AML-193 (cell line): ENCODE results near the gene LRRK1.

Source experiments
- DNase-seq, 2 experiments: peaks; one replicate each; lab custom pipeline; 2025; lab: John Stamatoyannopoulos, UW

LRRK1 gene

DNA sequence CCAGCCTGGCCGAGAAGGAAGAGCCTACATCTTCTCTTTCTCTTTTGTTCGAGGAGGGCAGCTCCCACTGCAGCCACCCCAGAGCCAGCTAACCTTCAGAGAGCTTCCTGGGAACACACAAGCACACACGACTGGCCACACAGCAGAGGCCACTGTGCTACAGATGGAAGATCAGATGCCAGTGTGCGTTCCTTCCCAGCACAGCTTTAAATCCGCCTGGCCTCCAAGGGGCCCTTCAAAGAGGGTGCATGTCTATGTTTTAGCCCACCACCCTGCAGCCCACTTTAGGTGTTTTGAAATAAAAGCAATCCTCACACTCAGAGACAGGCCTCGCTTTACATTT, 27.2 kb upstream of the LRRK1 start:
- no peak for DNase-seq

DNA sequence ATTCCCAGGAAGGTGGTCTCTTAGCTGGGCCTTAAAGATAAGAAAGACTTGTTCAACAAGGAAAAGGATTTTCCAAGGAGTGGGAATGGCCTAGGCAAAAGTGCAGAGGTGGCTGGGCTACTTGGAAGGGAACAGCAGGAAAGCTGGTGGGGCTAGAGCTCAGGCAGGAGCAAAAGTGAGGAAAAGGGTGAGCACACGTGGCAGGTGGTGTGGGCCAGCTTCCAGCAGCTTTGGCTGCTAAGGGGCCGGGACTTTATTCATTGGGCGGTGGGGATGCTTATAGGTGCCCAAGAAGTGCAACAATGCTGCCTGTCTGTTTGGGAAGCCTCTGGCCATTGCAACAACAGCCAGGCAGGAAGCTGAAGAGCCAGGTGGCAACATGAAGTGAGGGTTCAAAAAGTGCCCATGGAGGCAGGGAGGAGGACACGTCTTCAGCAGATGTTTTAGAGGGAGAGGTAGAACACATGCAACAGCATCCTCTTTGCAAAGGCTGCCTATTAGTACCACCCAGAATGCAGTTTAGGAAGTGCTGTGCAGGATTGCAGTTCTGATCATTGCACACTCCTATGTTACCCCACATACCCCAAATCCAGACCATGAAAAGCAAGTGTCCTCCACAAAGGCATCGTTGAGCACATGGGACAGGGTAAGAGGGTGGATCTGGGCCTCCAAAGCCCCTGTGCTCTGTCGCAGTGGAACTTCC, 25.7 kb upstream of the LRRK1 start:
- DNase-seq, result no peak

DNA sequence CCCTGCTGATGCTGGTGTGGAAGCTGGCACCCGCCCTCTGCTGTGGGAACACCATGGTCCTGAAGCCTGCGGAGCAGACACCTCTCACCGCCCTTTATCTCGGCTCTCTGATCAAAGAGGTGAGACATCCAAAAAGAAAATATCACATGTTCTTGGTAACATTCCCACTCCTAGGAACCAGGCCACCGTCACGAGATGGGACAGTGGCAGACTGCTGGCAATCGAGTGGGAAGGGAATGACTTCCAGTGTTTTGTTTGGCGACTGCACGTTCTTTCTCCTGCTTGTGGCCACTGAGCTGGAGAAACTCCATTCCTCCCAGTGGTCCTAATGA, 25.2 kb upstream of the LRRK1 start:
- no peak for DNase-seq

DNA sequence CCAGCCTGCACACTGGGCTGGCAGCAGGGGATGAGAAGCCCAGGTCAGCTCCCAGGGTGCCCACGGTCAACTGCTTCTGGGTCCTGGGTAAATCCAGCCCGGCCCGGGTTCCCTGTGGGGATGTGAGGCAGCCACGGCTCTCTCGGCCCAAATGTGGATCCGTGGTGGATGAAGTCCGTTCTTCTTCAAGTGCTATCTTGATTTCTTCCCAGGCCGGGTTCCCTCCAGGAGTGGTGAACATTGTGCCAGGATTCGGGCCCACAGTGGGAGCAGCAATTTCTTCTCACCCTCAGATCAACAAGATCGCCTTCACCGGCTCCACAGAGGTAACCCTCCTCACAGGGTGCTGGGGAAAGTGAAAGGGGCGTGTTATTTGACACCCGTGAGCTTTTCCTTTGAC, 23.4 kb upstream of the LRRK1 start:
- DNase-seq, result no peak

DNA sequence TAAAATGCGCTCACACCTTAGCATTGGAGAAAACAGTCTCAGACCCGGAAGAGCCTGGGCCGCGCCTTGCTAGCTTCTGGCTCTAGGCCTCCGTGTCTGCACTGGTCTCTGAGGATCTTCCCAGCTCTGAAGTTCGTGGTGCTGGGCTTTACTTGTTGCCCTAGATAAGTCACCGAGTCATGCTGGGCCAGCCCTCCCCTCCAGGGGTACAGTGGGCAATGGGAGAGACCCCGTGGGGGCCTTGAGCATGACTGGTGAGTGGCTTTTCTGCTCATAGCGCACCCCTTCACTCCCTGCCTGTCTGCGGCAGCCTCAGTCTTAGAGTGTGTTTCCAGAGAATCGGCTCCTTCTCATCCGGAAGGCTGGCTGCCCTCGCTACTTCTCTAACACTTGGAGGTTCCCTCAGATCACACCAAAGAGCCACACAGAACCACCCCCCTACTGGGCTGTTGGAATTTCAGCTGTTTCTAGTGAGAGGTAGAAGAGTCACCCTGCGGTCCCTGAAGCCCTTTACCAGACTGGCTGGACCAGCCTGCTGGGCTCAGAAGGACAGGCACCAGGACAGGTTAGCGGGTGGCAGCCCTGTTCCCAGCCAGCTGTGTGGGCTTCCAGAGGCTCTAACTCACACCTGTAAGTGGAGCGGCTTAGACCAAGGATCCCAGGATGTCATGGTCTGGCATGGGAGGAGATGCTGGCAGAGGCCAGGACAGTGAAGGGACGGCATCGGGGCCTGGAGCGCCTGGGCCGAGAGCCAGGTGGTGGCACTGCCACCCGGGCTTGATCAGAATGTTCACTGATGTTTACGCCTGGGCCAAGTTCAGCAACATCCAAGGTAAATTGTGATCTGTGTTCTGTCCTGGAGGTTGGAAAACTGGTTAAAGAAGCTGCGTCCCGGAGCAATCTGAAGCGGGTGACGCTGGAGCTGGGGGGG, 21.7 kb upstream of the LRRK1 start:
- DNase-seq, result no peak

DNA sequence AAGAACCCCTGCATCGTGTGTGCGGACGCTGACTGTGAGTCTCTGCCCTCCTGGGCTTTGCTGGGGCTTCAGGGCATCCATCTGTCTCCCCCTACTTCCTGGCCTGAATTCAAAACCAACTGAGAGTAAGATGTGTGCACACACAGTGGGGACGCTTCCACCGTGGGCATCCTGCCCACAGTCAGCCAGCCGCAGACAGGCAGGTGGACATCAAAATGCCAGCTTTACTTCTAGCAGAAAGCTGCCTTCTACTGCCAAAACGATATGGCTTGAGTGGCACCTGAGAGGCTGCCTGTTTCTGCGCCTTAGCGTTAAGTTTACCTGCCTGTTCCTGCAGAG, 21.0 kb upstream of the LRRK1 start:
- DNase-seq, result no peak

DNA sequence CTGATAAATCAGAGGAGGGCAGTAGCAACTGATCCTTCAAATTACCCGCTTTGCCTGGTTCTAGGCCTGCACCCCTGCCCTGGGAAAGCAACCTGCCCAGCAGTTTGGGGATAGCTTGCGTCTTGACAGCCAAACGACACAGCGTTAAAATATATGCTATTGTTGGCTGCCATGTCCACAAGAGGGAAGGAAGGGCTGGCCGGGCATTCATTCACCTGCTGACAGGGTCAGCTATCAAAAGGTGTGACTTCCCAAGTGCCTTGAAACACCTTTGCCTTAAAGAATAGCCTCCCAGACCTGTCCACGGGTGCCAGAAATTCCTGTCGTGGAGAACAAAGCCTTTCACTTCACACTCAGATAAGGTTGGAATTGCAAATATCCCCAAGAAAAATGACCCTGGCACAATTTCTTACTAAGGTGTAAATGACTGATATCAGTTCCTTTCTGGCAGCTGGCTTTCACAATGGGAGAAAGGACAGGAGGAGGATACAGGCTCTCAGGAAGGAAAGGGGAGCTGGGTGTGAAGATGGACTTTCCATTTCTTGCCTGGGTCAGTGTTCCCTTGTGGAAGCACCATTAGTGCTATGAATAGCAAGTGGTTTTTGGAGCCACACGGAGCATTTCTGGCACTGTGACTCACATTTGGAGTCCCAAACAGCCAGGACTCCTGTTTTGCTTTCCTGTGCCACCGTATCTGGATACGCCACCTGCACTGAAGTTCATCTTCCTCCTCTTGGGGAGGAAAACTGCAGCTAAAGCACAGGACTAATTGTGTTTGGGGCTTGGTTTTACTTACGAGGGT, 20.3 kb upstream of the LRRK1 start:
- no peak for DNase-seq

DNA sequence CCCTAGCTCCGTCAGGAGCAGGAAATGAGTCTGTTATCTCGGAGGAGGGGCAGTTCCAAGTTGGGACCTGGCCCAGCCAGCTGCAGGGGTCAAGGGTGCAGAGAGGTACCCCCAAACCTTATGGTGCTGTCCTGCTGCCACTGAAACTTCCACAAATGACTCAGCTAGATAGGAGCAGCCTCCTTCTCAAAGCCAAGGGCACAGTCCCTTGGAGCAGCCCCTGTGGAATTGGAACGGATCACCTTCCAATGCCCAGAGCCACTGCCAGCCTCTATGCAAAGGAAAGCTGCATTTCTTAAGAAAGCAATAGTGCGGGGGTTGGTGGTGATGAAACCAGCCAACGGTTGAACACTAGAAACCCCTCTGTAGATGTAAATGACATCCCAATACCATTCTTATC, 19.6 kb upstream of the LRRK1 start:
- no peak for DNase-seq

DNA sequence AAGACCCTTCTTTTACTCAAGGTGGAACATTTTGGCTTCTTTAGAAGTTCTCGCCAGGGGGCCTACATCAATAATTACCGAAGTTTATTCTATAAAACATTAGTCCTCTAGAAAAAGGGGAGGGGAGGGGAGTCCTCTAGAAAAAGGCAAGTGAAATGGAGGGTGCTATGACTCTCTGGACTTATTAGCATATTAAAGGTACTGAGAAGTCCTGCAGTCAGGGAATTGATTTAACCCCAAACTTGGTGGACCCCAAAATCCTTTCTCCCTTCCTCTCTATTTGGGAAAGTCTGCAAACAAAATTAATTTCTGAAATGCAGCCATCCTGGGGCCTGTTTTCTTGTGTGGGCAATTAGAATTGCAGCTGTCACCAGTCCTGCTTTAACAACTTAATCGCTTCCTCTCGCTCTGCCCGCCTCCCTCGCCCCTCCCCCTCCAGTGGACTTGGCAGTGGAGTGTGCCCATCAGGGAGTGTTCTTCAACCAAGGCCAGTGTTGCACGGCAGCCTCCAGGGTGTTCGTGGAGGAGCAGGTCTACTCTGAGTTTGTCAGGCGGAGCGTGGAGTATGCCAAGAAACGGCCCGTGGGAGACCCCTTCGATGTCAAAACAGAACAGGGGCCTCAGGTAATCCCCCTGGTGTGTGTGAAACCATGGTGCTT, 18.9 kb upstream of the LRRK1 start:
- no peak for DNase-seq

DNA sequence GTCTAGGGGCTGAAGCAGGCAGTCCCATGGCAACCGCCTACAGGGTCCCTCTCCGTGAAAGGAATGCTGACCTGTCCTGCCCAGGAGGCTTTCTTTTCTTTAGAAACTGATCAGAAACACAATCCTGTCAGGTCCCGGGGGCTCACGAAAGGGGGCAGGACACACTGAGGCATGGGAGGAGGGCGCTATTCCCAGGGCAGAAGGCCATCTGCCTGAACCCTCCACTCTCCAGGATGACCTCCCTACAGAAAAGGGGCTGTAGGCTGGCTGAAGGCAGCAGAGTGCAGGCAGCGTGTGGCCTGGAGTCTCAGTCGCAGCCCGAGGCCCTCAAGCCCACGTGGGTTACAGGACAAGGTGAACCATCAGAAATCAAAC, 18.4 kb upstream of the LRRK1 start:
- no peak for DNase-seq

DNA sequence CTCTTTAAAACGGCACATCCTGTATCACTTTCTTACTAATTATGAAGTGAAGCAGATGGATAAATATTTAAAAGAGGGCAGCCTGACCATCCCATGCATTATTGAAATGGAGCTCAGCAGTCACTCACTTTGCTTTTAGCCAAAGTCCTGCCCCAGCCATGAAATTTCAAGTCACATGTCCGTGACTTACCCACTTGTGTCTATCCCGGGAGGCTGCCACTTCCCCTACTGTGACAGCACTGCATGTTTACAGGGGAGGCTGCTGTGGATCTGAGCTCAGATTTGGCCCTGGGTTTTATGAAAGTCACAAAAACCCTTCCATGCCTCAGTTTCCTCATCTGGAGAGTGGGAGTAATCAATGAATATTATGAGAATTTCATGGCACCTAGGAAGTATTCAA, 17.9 kb upstream of the LRRK1 start:
- DNase-seq, result no peak

DNA sequence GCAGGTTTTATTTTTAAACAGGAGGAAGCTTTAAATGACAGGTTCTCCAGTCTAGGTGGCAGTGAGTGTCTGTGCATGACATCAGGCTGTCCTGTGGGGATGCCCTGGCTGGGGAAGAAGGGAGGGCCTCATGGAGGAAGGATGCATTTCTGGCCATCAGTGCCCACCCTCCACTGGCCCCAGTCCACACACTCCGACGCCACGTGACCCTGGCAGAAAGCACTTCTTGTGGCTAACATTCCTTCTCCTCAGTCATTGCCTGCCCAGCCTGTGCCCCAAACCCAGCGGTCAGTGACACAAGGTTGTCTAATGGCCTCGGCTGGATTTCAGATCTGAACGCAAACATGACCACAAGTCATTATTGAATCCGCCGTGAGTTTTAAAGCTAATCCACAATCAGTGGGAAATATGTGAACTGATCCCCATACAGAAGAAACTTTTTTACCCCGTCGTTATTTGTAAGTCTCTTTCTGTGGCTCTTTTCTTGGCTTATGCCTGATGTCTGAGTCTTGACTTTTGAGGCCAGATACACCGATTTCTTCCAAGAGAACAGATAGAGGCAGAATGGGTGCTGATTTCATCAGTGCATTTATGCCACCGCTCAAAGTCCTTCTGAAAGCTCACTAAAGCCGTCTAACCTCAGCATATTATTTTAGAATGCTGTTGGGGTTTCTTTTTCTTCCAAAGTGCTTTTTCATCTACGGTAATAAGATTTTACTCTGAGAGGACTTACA, 17.3 kb upstream of the LRRK1 start:
- no peak for DNase-seq

DNA sequence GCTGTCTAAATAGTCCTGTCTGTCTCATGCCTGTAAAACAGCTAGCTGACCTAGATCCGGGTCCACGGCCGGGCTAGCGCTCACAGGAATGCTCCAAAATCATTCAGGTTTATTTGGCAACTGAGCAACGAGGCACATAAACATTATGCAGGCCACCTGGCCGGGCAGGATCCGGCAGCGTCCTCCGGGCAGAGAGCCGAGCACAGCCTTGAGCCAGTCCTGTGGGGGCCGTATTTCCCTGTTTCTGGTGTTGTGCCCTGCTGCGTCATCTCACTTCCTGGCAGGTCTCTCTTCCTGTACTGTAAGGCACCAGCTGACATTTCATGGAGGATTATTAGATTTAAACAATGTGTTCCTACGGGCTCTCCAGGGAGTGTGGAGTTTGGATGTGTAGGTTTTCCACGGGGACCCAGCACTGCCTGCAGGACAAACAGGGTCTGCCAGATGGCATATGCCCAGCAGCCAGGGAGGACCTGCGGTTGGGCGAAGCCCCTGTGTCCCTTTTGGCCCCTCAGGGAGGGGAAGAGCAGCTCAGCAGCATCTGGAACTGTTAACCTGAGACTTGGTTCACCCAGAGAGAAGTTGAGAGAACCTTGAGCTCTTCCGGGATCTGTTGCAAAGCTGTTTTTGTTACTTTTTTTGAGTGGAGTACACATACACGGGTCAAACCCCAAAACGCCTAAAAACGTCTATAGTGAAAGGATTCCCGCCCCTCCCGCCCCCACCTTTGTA, 16.6 kb upstream of the LRRK1 start:
- no peak for DNase-seq

DNA sequence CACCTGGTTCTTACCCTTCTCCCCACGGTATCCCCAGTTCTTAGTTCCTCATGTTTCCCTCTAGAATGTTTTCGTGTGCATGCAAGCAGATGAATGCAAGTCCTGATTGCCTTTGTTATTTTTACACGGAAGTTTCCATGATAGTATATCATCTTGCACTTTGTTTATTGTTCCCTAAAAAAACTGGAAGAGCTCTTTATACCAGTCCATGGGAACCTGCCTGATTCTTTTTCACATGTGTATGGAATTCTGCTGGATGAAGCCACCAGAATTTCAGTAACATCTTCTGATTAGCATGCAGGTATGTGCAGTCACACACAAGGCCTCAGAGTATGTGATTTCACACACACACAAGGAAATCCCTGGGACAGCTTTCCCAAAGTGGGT, 16.0 kb upstream of the LRRK1 start:
- DNase-seq, result no peak

DNA sequence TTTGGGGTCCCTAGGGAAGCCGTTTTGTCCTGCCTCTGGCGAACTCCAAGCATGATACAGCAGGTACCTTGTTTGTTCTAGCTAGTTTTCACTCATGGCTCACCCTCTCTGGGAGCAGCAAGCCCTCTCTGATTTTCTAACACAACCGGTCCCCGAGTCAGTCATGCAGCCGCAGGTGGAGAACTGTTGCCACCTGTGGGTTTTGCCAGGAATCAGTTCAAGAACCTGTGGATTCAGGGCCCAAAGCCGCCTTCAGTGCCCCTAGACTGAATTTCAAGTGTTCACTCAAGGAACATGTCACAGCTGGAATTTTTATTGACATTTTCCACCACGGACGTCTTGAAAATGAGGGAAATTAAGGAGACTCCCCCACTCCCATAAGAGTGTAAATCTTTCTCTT, 13.3 kb upstream of the LRRK1 start:
- DNase-seq, result no peak

DNA sequence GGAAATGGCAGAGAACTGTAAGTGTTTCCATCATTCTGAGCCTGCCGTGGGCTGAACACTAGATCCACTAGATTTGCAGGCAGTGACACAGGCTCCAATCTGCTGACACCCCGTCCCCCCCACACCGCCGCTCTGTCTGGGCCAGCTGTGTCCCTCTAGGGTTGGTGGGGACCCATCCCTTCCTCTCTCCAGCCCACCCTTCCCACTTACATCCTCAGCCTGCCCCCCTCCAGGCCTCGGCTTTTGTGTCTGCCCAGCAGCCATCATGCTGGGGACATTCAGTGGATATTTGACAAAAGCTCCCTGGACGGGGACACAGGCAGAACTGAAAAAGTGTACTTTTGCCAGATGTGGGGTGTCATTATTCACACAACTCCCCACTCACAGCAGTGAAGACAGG, 10.7 kb upstream of the LRRK1 start:
- DNase-seq, result no peak

DNA sequence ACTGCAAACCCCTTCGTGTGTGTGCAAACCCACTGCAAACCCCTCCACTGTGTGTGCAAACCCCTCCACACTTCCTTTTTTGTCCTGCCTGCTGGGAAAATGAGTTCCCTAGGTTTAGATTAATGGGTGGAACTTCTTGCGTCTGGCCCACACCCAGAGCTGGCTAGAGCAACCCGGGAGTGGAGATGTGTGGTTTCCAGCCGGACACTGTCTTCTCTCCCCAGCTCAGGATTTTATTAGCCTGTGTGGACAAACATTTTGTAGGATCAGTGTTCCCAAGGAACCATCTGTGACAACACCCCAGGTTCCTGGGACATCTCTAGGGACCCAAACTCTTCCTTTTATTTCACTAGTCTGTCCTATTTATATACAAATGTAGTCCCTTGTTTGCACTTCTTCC, 9.6 kb upstream of the LRRK1 start:
- no peak for DNase-seq

DNA sequence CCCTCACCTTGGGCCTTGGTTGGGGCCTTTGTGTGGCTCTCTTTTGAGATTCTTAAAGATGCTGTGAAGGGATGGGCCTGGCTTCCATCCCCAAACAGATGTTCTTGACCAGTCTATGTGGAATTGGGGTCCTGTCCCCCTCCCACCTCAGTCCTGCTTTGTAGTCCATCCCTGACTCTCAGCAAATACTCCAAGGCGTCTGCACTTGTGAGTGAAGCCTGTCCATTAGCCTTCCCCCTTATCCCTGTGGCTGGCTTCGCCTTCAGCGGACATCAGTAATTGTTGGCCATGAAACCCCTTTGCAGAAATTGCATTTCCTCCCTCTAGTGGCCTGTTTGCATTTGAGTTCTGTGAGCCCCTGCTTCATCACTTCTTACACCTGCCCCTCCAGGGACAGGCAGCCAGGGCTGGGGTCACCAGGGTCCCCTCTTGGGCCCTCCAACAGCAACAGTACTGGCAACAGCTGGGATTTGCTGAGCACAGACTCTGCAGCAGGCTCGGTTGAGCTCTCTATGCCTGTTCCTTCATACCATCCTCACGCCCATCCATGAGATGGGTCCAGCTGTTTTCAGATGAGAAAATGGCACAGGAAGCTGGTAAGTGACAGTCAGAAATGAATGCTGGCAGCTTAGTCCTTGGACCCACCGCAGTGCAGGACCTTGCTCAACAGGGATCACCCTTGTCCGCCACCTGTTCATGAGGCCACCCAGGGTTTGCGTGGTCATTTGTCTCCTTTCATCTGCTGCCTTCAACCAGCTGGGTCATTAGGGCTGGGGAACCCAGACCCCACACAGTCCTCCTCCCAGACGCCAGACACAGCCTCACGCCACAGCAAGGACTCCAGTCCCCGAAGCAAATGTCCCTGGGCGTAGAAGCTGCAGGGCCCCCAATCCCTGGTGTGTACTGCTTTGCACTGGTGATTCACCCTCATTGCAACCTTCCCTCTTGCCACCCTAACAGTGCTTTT, 8.9 kb upstream of the LRRK1 start:
- DNase-seq, result no peak

DNA sequence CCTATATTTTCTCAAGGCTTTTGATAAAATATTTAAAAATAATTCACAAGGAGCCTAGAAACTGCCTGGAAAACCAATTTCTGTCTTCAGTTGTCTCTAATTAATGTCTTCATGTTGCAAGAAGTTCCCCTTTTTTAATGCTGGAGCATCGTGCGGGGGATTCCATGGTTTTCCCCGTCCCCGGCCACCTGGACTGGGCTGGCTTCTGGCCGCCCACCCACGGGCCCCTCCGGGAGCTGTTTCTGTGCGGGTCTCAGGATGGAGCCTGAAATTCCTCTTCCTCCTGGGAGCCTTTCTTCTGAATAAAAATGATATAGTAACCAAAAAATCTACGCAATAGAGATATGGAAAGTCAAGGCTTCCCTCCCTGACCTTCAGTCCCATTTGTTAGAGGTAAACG, 8.1 kb upstream of the LRRK1 start:
- DNase-seq, result no peak

DNA sequence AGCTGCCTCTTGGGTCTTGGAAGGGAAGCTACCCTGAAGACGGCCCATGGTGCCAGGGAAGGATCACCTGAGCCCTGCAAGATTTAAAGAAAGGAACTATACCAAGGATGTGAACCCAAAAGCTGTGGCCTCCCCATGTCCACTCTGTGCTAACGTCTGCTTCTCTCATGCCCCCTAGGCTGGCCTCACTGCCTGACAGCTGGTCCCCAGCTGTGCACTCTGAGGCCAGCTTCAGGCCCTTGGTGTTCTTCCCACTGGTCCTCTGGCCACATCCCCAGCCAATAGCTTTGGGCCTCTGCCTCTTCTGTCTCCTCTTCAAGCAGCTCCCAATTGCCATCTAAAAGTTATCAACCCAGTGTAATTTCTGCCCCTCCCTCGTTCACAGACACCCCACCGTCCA, 5.2 kb upstream of the LRRK1 start:
- DNase-seq, result no peak
